IMR-90 (cell line): ENCODE results near the gene USP32. TPM values are rescaled to one million over a fixed set of nuclear protein-coding genes. Genes with fewer than 3 reads are reported as not detected.

Experiments used
- ATAC-seq: fragments of 200-7000 bp; cut with Tn5 transposase; 2 replicates; pipeline ENCODE4 v1.9.1; 2020; ENCODE audit warnings: low read depth, mild to moderate bottlenecking, moderate library complexity
- BruUV-seq: library from RNA; stranded (reverse); fragments of 400-500 nt; replicated peaks from 2 replicates; lab custom pipeline; 2021; lab: Mats Ljungman, UMichigan
- CTCF ChIA-PET: fragments of 300-600 bp; formaldehyde crosslinking; extraction: SDS; loops from one replicate; lab custom pipeline; 2021; ENCODE audit warnings: antibody characterized with exemption; lab: Yijun Ruan, JAX
- POLR2A ChIA-PET: fragments of 300-600 bp; sonication (Branson Sonifier 250); formaldehyde crosslinking; loops from one replicate; lab custom pipeline; 2022; ENCODE audit warnings: antibody characterized with exemption; ENCODE audit not compliant: unreplicated experiment; lab: Charles Lee
- DNase-seq: peaks from one replicate; pipeline ENCODE4 v3.0.0; 2013
- H2AFZ ChIP-seq: replicated peaks from 2 replicates; pipeline ENCODE3; 2013; ENCODE audit warnings: low read length, mild to moderate bottlenecking; ENCODE audit not compliant: poor library complexity
- H2AK5ac ChIP-seq: 2 replicates; pipeline ENCODE4 v1.6.1; 2013; ENCODE audit warnings: low read depth, low read length, inconsistent platforms
- H2AK9ac ChIP-seq: replicated peaks from 2 replicates; pipeline ENCODE3; 2013; ENCODE audit warnings: mild to moderate bottlenecking, low read depth, low read length, moderate library complexity; ENCODE audit not compliant: poor library complexity
- H2BK120ac ChIP-seq: 2 replicates; pipeline ENCODE4 v1.6.1; 2013; ENCODE audit warnings: low read depth, low read length, inconsistent platforms
- H2BK15ac ChIP-seq: 3 replicates; pipeline ENCODE4 v1.6.1; 2013; ENCODE audit warnings: low read depth, low read length, inconsistent platforms
- H2BK20ac ChIP-seq: 2 replicates; pipeline ENCODE4 v1.6.1; 2013; ENCODE audit warnings: low read depth, mild to moderate bottlenecking, inconsistent platforms, low read length, moderate library complexity
- H2BK5ac ChIP-seq: 2 replicates; pipeline ENCODE4 v1.6.1; 2013; ENCODE audit warnings: mild to moderate bottlenecking, low read depth, low read length, inconsistent platforms; ENCODE audit not compliant: poor library complexity, severe bottlenecking
- H3K14ac ChIP-seq: replicated peaks from 2 replicates; pipeline ENCODE4 v1.6.1; 2013; ENCODE audit warnings: low read depth, low read length, inconsistent platforms
- H3K18ac ChIP-seq: 2 replicates; pipeline ENCODE4 v1.6.1; 2013; ENCODE audit warnings: low read depth, low read length, control low read depth
- H3K23ac ChIP-seq: 2 replicates; pipeline ENCODE4 v1.6.1; 2013; ENCODE audit warnings: low read depth, low read length, inconsistent platforms
- H3K27ac ChIP-seq: 2 replicates; pipeline ENCODE4 v1.5.1; 2013; ENCODE audit warnings: mild to moderate bottlenecking, control low read depth, low read length; ENCODE audit not compliant: insufficient read depth
- H3K27me3 ChIP-seq: 2 replicates; pipeline ENCODE4 v1.6.1; 2013; ENCODE audit warnings: low read length; ENCODE audit not compliant: control insufficient read depth, insufficient read depth
- H3K36me3 ChIP-seq: 2 replicates; pipeline ENCODE4 v1.6.1; 2013; ENCODE audit warnings: low read length, mixed read lengths; ENCODE audit not compliant: control insufficient read depth, insufficient read depth
- H3K4ac ChIP-seq: 2 replicates; pipeline ENCODE4 v1.6.1; 2013; ENCODE audit warnings: low read depth, low read length, inconsistent platforms
- H3K4me1 ChIP-seq: 2 replicates; pipeline ENCODE4 v1.6.1; 2013; ENCODE audit warnings: low read length, mixed read lengths; ENCODE audit not compliant: control insufficient read depth, insufficient read depth
- H3K4me2 ChIP-seq: 2 replicates; pipeline ENCODE4 v1.6.1; 2013; ENCODE audit warnings: low read depth, mild to moderate bottlenecking, control low read depth, low read length, moderate library complexity
- H3K4me3 ChIP-seq: 2 replicates; pipeline ENCODE4 v1.5.1; 2013; ENCODE audit warnings: low read depth, mild to moderate bottlenecking, control low read depth, low read length, moderate library complexity; ENCODE audit not compliant: insufficient read depth
- H3K56ac ChIP-seq: 2 replicates; pipeline ENCODE4 v1.6.1; 2013; ENCODE audit warnings: low read length, inconsistent platforms; ENCODE audit not compliant: insufficient read depth; ENCODE audit errors: extremely low read depth
- H3K79me1 ChIP-seq, 2 experiments: 2 replicates each; pipeline ENCODE4 v1.6.1; 2013; ENCODE audit warnings: low read length in 2 of 2, inconsistent platforms in 1 of 2, low read depth in 1 of 2
- H3K9ac ChIP-seq: 2 replicates; pipeline ENCODE4 v1.6.1; 2013; ENCODE audit warnings: low read depth, low read length, control low read depth
- H3K9me1 ChIP-seq: 2 replicates; pipeline ENCODE4 v1.6.1; 2013; ENCODE audit warnings: low read length, inconsistent platforms; ENCODE audit not compliant: insufficient read depth
- H3K9me3 ChIP-seq: 2 replicates; pipeline ENCODE4 v1.6.1; 2013; ENCODE audit warnings: low read length; ENCODE audit not compliant: control insufficient read depth, insufficient read depth
- H4K20me1 ChIP-seq: 2 replicates; pipeline ENCODE4 v1.6.1; 2013; ENCODE audit warnings: low read length, inconsistent platforms; ENCODE audit not compliant: insufficient read depth
- H4K5ac ChIP-seq: 2 replicates; pipeline ENCODE4 v1.6.1; 2013; ENCODE audit warnings: mild to moderate bottlenecking, low read depth, low read length, control low read depth
- H4K8ac ChIP-seq, 2 experiments: 2 replicates each; pipeline ENCODE4 v1.6.1; 2013; ENCODE audit warnings: low read depth in 2 of 2, low read length in 2 of 2, control low read depth in 1 of 2, inconsistent platforms in 1 of 2
- H4K91ac ChIP-seq: 2 replicates; pipeline ENCODE4 v1.6.1; 2013; ENCODE audit warnings: low read depth, low read length, inconsistent platforms; ENCODE audit not compliant: insufficient read depth
- BHLHE40 ChIP-seq: fragments of 150-350 bp; IDR thresholded peaks from 2 replicates; pipeline ENCODE4 v1.6.1; 2016; ENCODE audit warnings: mild to moderate bottlenecking, low read depth, low read length
- CEBPB ChIP-seq: IDR thresholded peaks from 2 replicates; pipeline ENCODE4 v1.6.1; 2012; ENCODE audit warnings: low read depth, low read length, improper control_type of control experiment
- CHD1 ChIP-seq: IDR thresholded peaks from 2 replicates; pipeline ENCODE4 v1.6.1; 2012; ENCODE audit warnings: low read depth, low read length, improper control_type of control experiment
- CTCF ChIP-seq: conservative IDR thresholded peaks from 2 replicates; pipeline ENCODE4 v1.5.1; 2012; ENCODE audit warnings: mild to moderate bottlenecking, low read depth, low read length, improper control_type of control experiment
- FOS ChIP-seq: fragments of 150-350 bp; IDR thresholded peaks from 2 replicates; pipeline ENCODE4 v1.6.1; 2016; ENCODE audit warnings: low read depth, low read length
- MAFK ChIP-seq: IDR thresholded peaks from 2 replicates; pipeline ENCODE4 v1.6.1; 2012; ENCODE audit warnings: low read depth, low read length, improper control_type of control experiment
- MAZ ChIP-seq: IDR thresholded peaks from 2 replicates; pipeline ENCODE4 v1.6.1; 2012; ENCODE audit warnings: low read depth, mild to moderate bottlenecking, low read length, improper control_type of control experiment, moderate library complexity, borderline replicate concordance
- MXI1 ChIP-seq: IDR thresholded peaks from 2 replicates; pipeline ENCODE4 v1.6.1; 2012; ENCODE audit warnings: low read depth, mild to moderate bottlenecking, low read length, moderate library complexity, borderline replicate concordance
- NFE2L2 ChIP-seq: fragments of 150-350 bp; IDR thresholded peaks from 2 replicates; pipeline ENCODE4 v1.6.1; 2016; ENCODE audit warnings: low read depth, mild to moderate bottlenecking, low read length
- RAD21 ChIP-seq: IDR thresholded peaks from 2 replicates; pipeline ENCODE4 v1.6.1; 2012; ENCODE audit warnings: low read length, improper control_type of control experiment
- RCOR1 ChIP-seq: IDR thresholded peaks from 2 replicates; pipeline ENCODE4 v1.6.1; 2012; ENCODE audit warnings: mild to moderate bottlenecking, low read length, improper control_type of control experiment; ENCODE audit not compliant: insufficient replicate concordance
- RFX5 ChIP-seq: IDR thresholded peaks from 2 replicates; pipeline ENCODE4 v1.8.0; 2012; ENCODE audit warnings: low read depth, mild to moderate bottlenecking, low read length, moderate library complexity
- SMC3 ChIP-seq: fragments of 150-350 bp; IDR thresholded peaks from 2 replicates; pipeline ENCODE4 v1.6.1; 2016; ENCODE audit warnings: low read depth, mild to moderate bottlenecking, antibody characterized with exemption, low read length, moderate library complexity
- WGBS, 2 experiments: methylation state at CpG; one replicate each; pipeline versions ENCODE4 v1.1.5 to v1.1.7; 2013; ENCODE audit warnings: missing lambda C conversion rate in 2 of 2; ENCODE audit not compliant: insufficient read length in 1 of 2; ENCODE audit errors: extremely low coverage in 2 of 2; 5-methylcytosine and 5-hydroxymethylcytosine counted together
- dilution Hi-C: fragments of 300-500 bp; cut with HindIII; formaldehyde crosslinking; loops from one replicate; pipeline ENCODE4 v1.14.3; 2018; ENCODE audit warnings: low sequenced_read_pairs; ENCODE audit not compliant: unreplicated experiment
- in situ Hi-C: fragments of 300-500 bp; cut with MboI; formaldehyde crosslinking; loops from 3 replicates; pipeline ENCODE4 v1.14.3; 2019; ENCODE audit warnings: low sequenced_read_pairs, inconsistent platforms, mixed read lengths
- intact Hi-C: fragments of 100-400 bp; cut with micrococcal nuclease; formaldehyde crosslinking; loops from 2 replicates; pipeline ENCODE4 v1.10.0; 2022
- polyA plus RNA-seq, 3 experiments: library from polyadenylated mRNA; depleted of rRNA; stranded (reverse); fragments of >200 nt; gene quantifications; 2 replicates each; pipeline ENCODE4 v1.2.3, GENCODE V29; 2012; ENCODE audit warnings: low replicate concordance in 1 of 3
- total RNA-seq: library from RNA; depleted of rRNA; stranded (reverse); fragments of >200 nt; gene quantifications from 2 replicates; pipeline ENCODE4 v1.2.3, GENCODE V29; 2012
- TF ChIP-seq, protein P1 (sequence below): fragments of 150-350 bp; IDR thresholded peaks from 2 replicates; pipeline ENCODE4 v1.6.1; 2017; ENCODE audit warnings: mild to moderate bottlenecking, antibody characterized with exemption, low read length, low read depth
- TF ChIP-seq, protein P2 (sequence below): fragments of 150-350 bp; IDR thresholded peaks from 2 replicates; pipeline ENCODE4 v1.6.1; 2016; ENCODE audit warnings: low read depth, mild to moderate bottlenecking, low read length, moderate library complexity, borderline replicate concordance

USP32 gene
- total and polyA plus RNA-seq, 2 of the 4 experiments (the other 2 are of a cell fraction), result 16.8 to 46.8 TPM

GRCh38 chr17:60403962-60404361, 12.0 kb upstream of the USP32 start:
- Histone ChIP-seq H3K4me3 (no peak overlapping the region), H3K56ac (no peak overlapping the region), H3K9ac (no peak overlapping the region), H2BK5ac (no peak overlapping the region), H3K79me1 (no peaks in the 10 kb centered on the region), H3K9me1 (peaks cover 3% of the 10 kb centered on the region; the same call in 1 of the 2 replicates), H2AFZ (no peak overlapping the region), H2AK5ac (no peak overlapping the region), H2BK15ac (no peak overlapping the region), H3K9me3 (no peaks in the 10 kb centered on the region), H3K23ac (no peak overlapping the region), H4K20me1 (no peaks in the 10 kb centered on the region), H3K4ac (no peak overlapping the region), H3K27ac (no peak overlapping the region), H3K4me1 (0 out of 2 replicates have a peak, but pooled peaks cover 2% of the 10 kb centered on the region), H2BK20ac (no peak overlapping the region), H2AK9ac (no peak overlapping the region), H3K18ac (no peak overlapping the region), H3K14ac (no peak overlapping the region), H4K8ac (no peak overlapping the region), H2BK120ac (no peak overlapping the region), H4K91ac (no peak overlapping the region), H3K27me3 (peaks cover 3% of the 10 kb centered on the region; the same call in 1 of the 2 replicates), H3K36me3 (no peaks in the 10 kb centered on the region), H3K4me2 (no peak overlapping the region), H4K5ac (no peak overlapping the region)
- no TSS peak for BruUV-seq
- dilution Hi-C loops (no loop called here), in situ Hi-C loops (loop anchor here (25.0 kb wide), 1 partner anchor 267 kb away; the partner anchor contains the start of gene CA4), intact Hi-C loops (no loop called here)
- ChIA-PET CTCF (interaction anchor here (0.6 kb wide), 2 partner anchors 10 to 14 kb away, joined by 3 to 4 read pairs; no protein-coding TSS in a partner anchor), POLR2A (no interaction called here)
- ATAC-seq, result no peak
- TF ChIP-seq MAFK, result no peak
- no peak for TF ChIP-seq BHLHE40
- TF ChIP-seq, protein P1, sequence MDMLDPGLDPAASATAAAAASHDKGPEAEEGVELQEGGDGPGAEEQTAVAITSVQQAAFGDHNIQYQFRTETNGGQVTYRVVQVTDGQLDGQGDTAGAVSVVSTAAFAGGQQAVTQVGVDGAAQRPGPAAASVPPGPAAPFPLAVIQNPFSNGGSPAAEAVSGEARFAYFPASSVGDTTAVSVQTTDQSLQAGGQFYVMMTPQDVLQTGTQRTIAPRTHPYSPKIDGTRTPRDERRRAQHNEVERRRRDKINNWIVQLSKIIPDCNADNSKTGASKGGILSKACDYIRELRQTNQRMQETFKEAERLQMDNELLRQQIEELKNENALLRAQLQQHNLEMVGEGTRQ, result no peak
- no peak for TF ChIP-seq MXI1
- TF ChIP-seq CHD1, result no peak
- TF ChIP-seq MAZ, result no peak
- TF ChIP-seq SMC3, result no peak
- no peak for TF ChIP-seq RAD21
- no peak for TF ChIP-seq NFE2L2
- no peak for TF ChIP-seq FOS
- TF ChIP-seq RFX5, result no peak
- TF ChIP-seq CTCF, result no peak
- no peak for TF ChIP-seq RCOR1
- no peak for TF ChIP-seq CEBPB
- TF ChIP-seq, protein P2, sequence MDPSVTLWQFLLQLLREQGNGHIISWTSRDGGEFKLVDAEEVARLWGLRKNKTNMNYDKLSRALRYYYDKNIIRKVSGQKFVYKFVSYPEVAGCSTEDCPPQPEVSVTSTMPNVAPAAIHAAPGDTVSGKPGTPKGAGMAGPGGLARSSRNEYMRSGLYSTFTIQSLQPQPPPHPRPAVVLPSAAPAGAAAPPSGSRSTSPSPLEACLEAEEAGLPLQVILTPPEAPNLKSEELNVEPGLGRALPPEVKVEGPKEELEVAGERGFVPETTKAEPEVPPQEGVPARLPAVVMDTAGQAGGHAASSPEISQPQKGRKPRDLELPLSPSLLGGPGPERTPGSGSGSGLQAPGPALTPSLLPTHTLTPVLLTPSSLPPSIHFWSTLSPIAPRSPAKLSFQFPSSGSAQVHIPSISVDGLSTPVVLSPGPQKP, result no peak
- no peak for DNase-seq
- 20% methylated on average over 1 of the region's 6 CpGs; no CpG with 5 or more reads in 1 of the 2 experiments for WGBS, 2 experiments
